ENCODE data around the gene KCMF1. TPM values are rescaled to one million over a fixed set of nuclear protein-coding genes. Genes with fewer than 3 reads are reported as not detected.

The KCMF1 gene
- total and polyA plus RNA-seq, 9 of the 15 experiments (the other 6 are each of a cell fraction or from before 2014, with no cell fraction given) = 6.8 to 88.2 (median 46.5) TPM

GRCh38 chr2:85071096-85071495, 100.1 kb downstream of the KCMF1 start:
- Histone ChIP-seq H3K27me3 (ENCODE audit: control insufficient read depth in 2 of 2, insufficient read depth in 2 of 2, low read length in 2 of 2) (peaks cover 10 to 17% of the 10 kb centered on the region in 2 experiments; a peak in 4 of 5 replicates), H3K27ac (ENCODE audit: extremely low read depth, low read depth, low read length) (no peak overlapping the region), H4K20me1 (replicated peaks; ENCODE audit: control insufficient read depth, insufficient read depth, low read length) (no peaks in the 10 kb centered on the region), H3K36me3 (ENCODE audit: control insufficient read depth, insufficient read depth, low read length) (no peaks in the 10 kb centered on the region), H3K4me2 (ENCODE audit: insufficient read depth, low read length) (no peak overlapping the region), H3K4me3 (no peak overlapping the region), H3K9ac (ENCODE audit: insufficient read depth in 1 of 2, low read depth in 2 of 2, low read length in 2 of 2) (no peak overlapping the region), H3K79me2 (ENCODE audit: control insufficient read depth, insufficient read depth, low read length) (no peaks in the 10 kb centered on the region), H3K4me1 (replicated peaks in 1 of 2; ENCODE audit: control insufficient read depth in 2 of 2, insufficient read depth in 2 of 2, low read length in 2 of 2) (peaks cover 2 to 5% of the 10 kb centered on the region in 2 experiments; a peak in 3 of 5 replicates), H3K9me3 (replicated peaks; ENCODE audit: control insufficient read depth, insufficient read depth, low read depth, low read length) (no peaks in the 10 kb centered on the region), H3K9me1 (ENCODE audit: control insufficient read depth, insufficient read depth, low read length) (no peaks in the 10 kb centered on the region), H2AFZ (ENCODE audit: low read depth, low read length) (no peak overlapping the region)
- ATAC-seq = no peak
- ChIA-PET CTCF (ENCODE audit: low intra/inter-chr PET ratio) (no interaction called here), POLR2A (no interaction called here)
- 0% methylated on average over 3 of the region's 3 CpGs for WGBS (ENCODE audit: insufficient coverage, low coverage, missing lambda C conversion rate)
- DNase-seq (ENCODE audit: extremely low read depth in 1 of 4, low spot score in 3 of 4) = no peak
- TF ChIP-seq ID3 (CRISPR knock-in tag; IDR thresholded peaks at IDR 0.05) (no peak), ID3 (tag; IDR thresholded peaks at IDR 0.05) (no peak), CBFA2T3 (IDR thresholded peaks at IDR 0.05) (no peak), ARID1B (IDR thresholded peaks at IDR 0.05) (no peak), CREB5 (CRISPR knock-in tag; IDR thresholded peaks at IDR 0.05) (no peak), THRB (CRISPR knock-in tag; conservative IDR thresholded peaks at IDR 0.05) (no peak), ZNF143 (CRISPR knock-in tag; IDR thresholded peaks at IDR 0.05) (no peak), HNRNPL (IDR thresholded peaks at IDR 0.05; ENCODE audit: low read depth, low read length) (no peak), ZNF174 (CRISPR knock-in tag; IDR thresholded peaks at IDR 0.05) (no peak), SETDB1 (IDR thresholded peaks at IDR 0.05; ENCODE audit: low read length) (no peak), MCM7 (IDR thresholded peaks at IDR 0.05) (no peak), BRF2 (IDR thresholded peaks at IDR 0.05; ENCODE audit: borderline replicate concordance, insufficient read depth, insufficient read length) (no peak), RBFOX2 (IDR thresholded peaks at IDR 0.05; ENCODE audit: low read depth, low read length) (no peak), ZSCAN29 (IDR thresholded peaks at IDR 0.05) (no peak), ELF2 (CRISPR knock-in tag; IDR thresholded peaks at IDR 0.05) (no peak)
- FAIRE-seq = no peak
- in situ Hi-C loops (cut with MboI) (no loop called here), intact Hi-C loops (cut with micrococcal nuclease) (no loop called here)
- no TSS peak for BruUV-seq (replicated peaks)

Measured in K562 (cell line).